Keratinocyte (primary cell): ENCODE results near the gene PTPN2. TPM values are rescaled to one million over a fixed set of nuclear protein-coding genes. Genes with fewer than 3 reads are reported as not detected.

Source experiments
- DNase-seq: peaks from one replicate; pipeline ENCODE4 v3.0.0-alpha.2; 2011; ENCODE audit warnings: low read depth, missing footprints, low spot score
- FAIRE-seq: peaks from 2 replicates; lab custom pipeline; 2011; peaks lifted over from hg19 to GRCh38; lab: Jason Lieb, UNC
- H2AFZ ChIP-seq: 2 replicates; pipeline ENCODE4 v1.6.0; 2012; ENCODE audit warnings: low read length, control low read depth, inconsistent platforms; ENCODE audit not compliant: control insufficient read depth
- H3K27ac ChIP-seq: 2 replicates; pipeline ENCODE4 v1.5.1; 2011; ENCODE audit warnings: low read length; ENCODE audit not compliant: control insufficient read depth, insufficient read depth
- H3K27me3 ChIP-seq: 3 replicates; pipeline ENCODE4 v1.6.0; 2011; ENCODE audit warnings: low read length; ENCODE audit not compliant: control insufficient read depth, insufficient read depth; ENCODE audit errors: extremely low read depth
- H3K36me3 ChIP-seq, 2 experiments: 2 replicates in 1 of 2; 3 replicates in 1 of 2; pipeline ENCODE4 v1.5.1; 2011; ENCODE audit warnings: low read length in 2 of 2, mild to moderate bottlenecking in 1 of 2; ENCODE audit not compliant: control insufficient read depth in 2 of 2, insufficient read depth in 2 of 2; ENCODE audit errors: extremely low read depth in 1 of 2
- H3K4me1 ChIP-seq: 3 replicates; pipeline ENCODE4 v1.5.1; 2011; ENCODE audit warnings: low read length; ENCODE audit not compliant: control insufficient read depth, insufficient read depth; ENCODE audit errors: extremely low read depth
- H3K4me2 ChIP-seq: 3 replicates; pipeline ENCODE4 v1.6.0; 2011; ENCODE audit warnings: low read depth, low read length; ENCODE audit not compliant: control insufficient read depth, insufficient read depth; ENCODE audit errors: extremely low read depth
- H3K4me3 ChIP-seq, 3 experiments: fragments of 200-600 bp in 1 of 3; sonication (generic) in 1 of 3; 2 replicates in 2 of 3; 3 replicates in 1 of 3; pipeline ENCODE4 v1.5.1; 2011 to 2016; ENCODE audit warnings: low read length in 3 of 3, mild to moderate bottlenecking in 3 of 3, control low read depth in 2 of 3, inconsistent platforms in 1 of 3, low read depth in 1 of 3, mixed read lengths in 1 of 3, mixed run types in 1 of 3, moderate library complexity in 1 of 3; ENCODE audit not compliant: control insufficient read depth in 2 of 3, insufficient read depth in 2 of 3; ENCODE audit errors: extremely low read depth in 1 of 3
- H3K79me2 ChIP-seq: 2 replicates; pipeline ENCODE4 v1.6.0; 2012; ENCODE audit warnings: low read length; ENCODE audit not compliant: control insufficient read depth, insufficient read depth
- H3K9ac ChIP-seq: 3 replicates; pipeline ENCODE4 v1.6.0; 2011; ENCODE audit warnings: low read length; ENCODE audit not compliant: control insufficient read depth, insufficient read depth; ENCODE audit errors: extremely low read depth
- H3K9me1 ChIP-seq: 3 replicates; pipeline ENCODE4 v1.6.0; 2011; ENCODE audit warnings: low read length; ENCODE audit not compliant: control insufficient read depth, insufficient read depth; ENCODE audit errors: extremely low read depth
- H3K9me3 ChIP-seq: 2 replicates; pipeline ENCODE4 v1.5.1; 2012; ENCODE audit warnings: low read depth, low read length; ENCODE audit not compliant: control insufficient read depth
- H4K20me1 ChIP-seq: 3 replicates; pipeline ENCODE4 v1.6.0; 2011; ENCODE audit warnings: low read length; ENCODE audit not compliant: control insufficient read depth, insufficient read depth; ENCODE audit errors: extremely low read depth
- CTCF ChIP-seq, 3 experiments: IDR thresholded peaks in 1 of 3; conservative IDR thresholded peaks in 1 of 3; optimal IDR thresholded peaks in 1 of 3; 2 replicates in 2 of 3; 3 replicates in 1 of 3; pipeline versions ENCODE3 to v1.5.1; 2011; ENCODE audit warnings: low read length in 3 of 3, mild to moderate bottlenecking in 3 of 3, moderate library complexity in 2 of 3, control low read depth in 1 of 3, inconsistent platforms in 1 of 3; ENCODE audit not compliant: insufficient read depth in 2 of 3; ENCODE audit errors: extremely low read depth in 1 of 3
- EZH2 ChIP-seq: IDR thresholded peaks from one replicate; pipeline ENCODE4 v1.6.1; 2012; ENCODE audit warnings: inconsistent platforms, mild to moderate bottlenecking, low read length, moderate library complexity
- dilution Hi-C: fragments of 300-500 bp; cut with MboI; formaldehyde crosslinking; loops from one replicate; pipeline ENCODE4 v1.7.0; 2020; ENCODE audit warnings: low sequenced_read_pairs; ENCODE audit not compliant: extremely low pct_ligation_motif_present
- polyA plus RNA-seq, 5 experiments: library from polyadenylated mRNA; depleted of rRNA in 3 of 5; stranded (reverse) in 3 of 5; stranded (forward) in 1 of 5; unstranded in 1 of 5; fragments of >200 nt; gene quantifications; 1 replicate in 1 of 5; 2 replicates in 3 of 5; 3 replicates in 1 of 5; pipeline versions ENCODE4 v1.2.1 to v1.2.3, GENCODE V29; 2011 to 2012; ENCODE audit warnings: missing spikeins in 2 of 5, low read depth in 1 of 5, low replicate concordance in 1 of 5

The PTPN2 gene
- polyA plus RNA-seq, 1 donor (not counting 4 experiments of a cell fraction or from before 2014, with no cell fraction given), result 39.9 TPM

DNA sequence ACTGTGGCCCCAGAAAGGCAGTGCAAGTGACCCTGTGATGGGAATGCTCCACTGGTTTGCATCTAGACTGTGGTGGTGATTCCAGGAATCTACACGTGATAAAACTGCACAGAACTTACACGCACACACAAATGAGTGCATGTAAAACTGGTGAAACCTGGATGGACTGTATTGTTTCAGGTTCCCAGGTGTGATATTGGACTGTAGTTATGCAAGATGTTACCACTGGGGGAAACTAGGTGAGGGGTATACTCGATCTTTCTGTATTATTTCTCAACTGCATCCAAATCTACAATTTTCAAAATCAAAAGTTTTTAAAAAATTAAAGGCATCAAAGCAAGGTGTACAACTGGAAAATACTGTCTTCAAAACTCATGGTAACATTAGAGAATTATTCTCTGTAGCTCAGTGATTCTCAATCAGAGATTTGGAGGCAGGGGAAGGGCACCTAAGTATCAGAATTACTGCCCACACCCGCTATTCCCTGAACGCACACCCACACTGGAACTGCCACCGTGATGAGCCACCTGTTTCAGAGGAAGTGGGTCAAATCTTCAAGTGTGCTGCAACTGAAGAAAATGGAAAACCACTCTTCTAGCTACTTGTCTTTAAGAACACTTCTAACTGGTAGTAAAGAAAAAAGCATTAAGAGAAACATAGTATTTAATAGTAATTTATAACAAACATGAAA lies 26.7 kb downstream of the PTPN2 start:
- Histone ChIP-seq H4K20me1 (peaks cover 3% of the 10 kb centered on the region), H3K4me3 (no peak overlapping the region), H3K27me3 (no peaks in the 10 kb centered on the region), H3K4me1 (peaks cover 2% of the 10 kb centered on the region), H3K27ac (no peak overlapping the region), H3K36me3 (peaks cover 2 to 14% of the 10 kb centered on the region in 2 experiments), H3K9me3 (no peaks in the 10 kb centered on the region), H3K4me2 (no peak overlapping the region), H2AFZ (no peak overlapping the region), H3K79me2 (peaks cover 64% of the 10 kb centered on the region), H3K9ac (no peak overlapping the region), H3K9me1 (no peaks in the 10 kb centered on the region)
- DNase-seq (no peak), FAIRE-seq (no peak)
- dilution Hi-C loops, result no loop called here
- TF ChIP-seq EZH2, result no peak
- no peak for TF ChIP-seq CTCF (optimal IDR thresholded peaks at IDR 0.05 in 1 of 3, IDR thresholded peaks at IDR 0.05 in 1 of 3, conservative IDR thresholded peaks at IDR 0.05 in 1 of 3; ENCODE audit: extremely low read depth in 1 of 3, insufficient read depth in 2 of 3, low read length in 3 of 3)

DNA sequence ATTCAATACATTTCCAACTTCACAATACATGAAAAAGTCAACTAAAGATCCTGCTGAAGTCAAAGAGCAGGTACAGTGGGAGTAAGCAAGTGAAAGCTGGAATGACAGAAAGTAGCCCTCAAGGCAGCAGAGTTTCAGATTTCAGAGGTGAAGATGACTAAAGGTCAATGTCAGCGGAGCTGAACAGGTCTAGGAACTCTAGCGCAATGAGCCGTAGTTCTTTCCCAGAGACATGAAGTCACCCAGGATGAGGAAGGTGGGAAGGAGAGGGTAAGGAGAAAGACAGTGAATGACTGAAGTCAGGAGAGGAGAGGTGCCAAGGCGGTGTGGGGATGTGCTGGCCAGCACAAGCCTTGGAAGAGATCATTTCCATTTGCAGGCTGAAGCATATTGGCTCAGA lies 28.1 kb downstream of the PTPN2 start:
- Histone ChIP-seq H3K27me3 (no peaks in the 10 kb centered on the region), H3K4me3 (no peak overlapping the region), H3K9me3 (no peaks in the 10 kb centered on the region), H3K9ac (no peak overlapping the region), H3K4me2 (no peak overlapping the region), H4K20me1 (peaks cover 3% of the 10 kb centered on the region), H3K79me2 (peaks cover 57% of the 10 kb centered on the region), H2AFZ (no peak overlapping the region), H3K9me1 (no peaks in the 10 kb centered on the region), H3K27ac (no peak overlapping the region), H3K36me3 (peaks cover 2 to 14% of the 10 kb centered on the region in 2 experiments), H3K4me1 (no peaks in the 10 kb centered on the region)
- no peak for TF ChIP-seq CTCF (optimal IDR thresholded peaks at IDR 0.05 in 1 of 3, IDR thresholded peaks at IDR 0.05 in 1 of 3, conservative IDR thresholded peaks at IDR 0.05 in 1 of 3; ENCODE audit: extremely low read depth in 1 of 3, insufficient read depth in 2 of 3, low read length in 3 of 3)
- no peak for TF ChIP-seq EZH2
- FAIRE-seq (no peak), DNase-seq (no peak)
- dilution Hi-C loops, result no loop called here
